Measurements from ENCODE around the gene METTL26.

- no peak for TF ChIP-seq CTCF (conservative IDR thresholded peaks at IDR 0.05 in 1 of 2, IDR thresholded peaks at IDR 0.05 in 1 of 2; ENCODE audit: extremely low read depth in 1 of 2, insufficient read depth in 1 of 2, low read depth in 1 of 2, low read length in 2 of 2)
- TF ChIP-seq EZH2 (IDR thresholded peaks at IDR 0.05; ENCODE audit: borderline replicate concordance, low read length): no peak
These were observed 1.1 kb downstream of the METTL26 start for GRCh38 chr16:634996-635395.
